Smooth muscle cell (in vitro differentiated cells): Measurements from ENCODE around the gene CLDN9. TPM values are rescaled to one million over a fixed set of nuclear protein-coding genes. Genes with fewer than 3 reads are reported as not detected.

Experiments used
- DNase-seq: peaks from one replicate; lab custom pipeline; 2025; ENCODE audit not compliant: unreplicated experiment; lab: John Stamatoyannopoulos, UW
- H2AFZ ChIP-seq: fragments of 200-600 bp; sonication (generic); 2 replicates; pipeline ENCODE4 v1.6.0; 2016; ENCODE audit warnings: antibody characterized with exemption, low read depth, mild to moderate bottlenecking
- H3F3A ChIP-seq: fragments of 200-600 bp; sonication (generic); 2 replicates; pipeline ENCODE4 v1.6.0; 2017; ENCODE audit warnings: antibody characterized with exemption, low read depth
- H3K27ac ChIP-seq: fragments of 200-600 bp; sonication (generic); 2 replicates; pipeline ENCODE4 v1.5.1; 2016; ENCODE audit warnings: low read depth, mild to moderate bottlenecking
- H3K27me3 ChIP-seq: fragments of 200-600 bp; sonication (generic); 2 replicates; pipeline ENCODE4 v1.6.1; 2016; ENCODE audit warnings: low read depth, mild to moderate bottlenecking
- H3K36me3 ChIP-seq: fragments of 200-600 bp; sonication (generic); 2 replicates; pipeline ENCODE4 v1.5.1; 2016; ENCODE audit warnings: low read depth
- H3K4me1 ChIP-seq: fragments of 200-600 bp; sonication (generic); 2 replicates; pipeline ENCODE4 v1.5.1; 2016; ENCODE audit warnings: low read depth
- H3K4me2 ChIP-seq: fragments of 200-600 bp; sonication (generic); 2 replicates; pipeline ENCODE4 v1.6.0; 2016; ENCODE audit warnings: mild to moderate bottlenecking
- H3K4me3 ChIP-seq: fragments of 200-600 bp; sonication (generic); 2 replicates; pipeline ENCODE4 v1.5.1; 2016; ENCODE audit warnings: mild to moderate bottlenecking
- H3K79me2 ChIP-seq: fragments of 200-600 bp; sonication (generic); 2 replicates; pipeline ENCODE4 v1.6.0; 2016; ENCODE audit warnings: low read depth, mild to moderate bottlenecking
- H3K9ac ChIP-seq: fragments of 200-600 bp; sonication (generic); 2 replicates; pipeline ENCODE4 v1.6.0; 2016; ENCODE audit warnings: low read depth
- H3K9me3 ChIP-seq: fragments of 200-600 bp; sonication (generic); replicated peaks from 2 replicates; pipeline ENCODE4 v1.5.1; 2016; ENCODE audit warnings: low read depth
- H4K20me1 ChIP-seq: fragments of 200-600 bp; sonication (generic); 2 replicates; pipeline ENCODE4 v1.6.0; 2016; ENCODE audit warnings: low read depth
- WGBS: methylation state at CpG from one replicate; pipeline ENCODE4 v1.1.7; 2016; ENCODE audit warnings: low lambda C conversion rate; 5-methylcytosine and 5-hydroxymethylcytosine counted together
- polyA plus RNA-seq: library from polyadenylated mRNA; unstranded; fragments of >200 nt; fragmentation: Nextera tagmentation; extraction: Ambion mirVana; gene quantifications from 2 replicates; pipeline ENCODE4 v1.2.1, GENCODE V29; 2016
- total RNA-seq: library from RNA; depleted of rRNA; stranded (reverse); fragments of >200 nt; gene quantifications from 2 replicates; pipeline ENCODE4 v1.2.3, GENCODE V29; 2014
- TF ChIP-seq, protein P1 (sequence below): fragments of 200-600 bp; sonication (generic); IDR thresholded peaks from 2 replicates; pipeline ENCODE4 v1.5.1; 2017; ENCODE audit warnings: borderline replicate concordance, mild to moderate bottlenecking, antibody characterized with exemption; ENCODE audit not compliant: insufficient read depth, poor library complexity, severe bottlenecking

CLDN9 gene
- total and polyA plus RNA-seq, 2 experiments from 2014 or later, result 0.81 to 1.8 TPM

DNA sequence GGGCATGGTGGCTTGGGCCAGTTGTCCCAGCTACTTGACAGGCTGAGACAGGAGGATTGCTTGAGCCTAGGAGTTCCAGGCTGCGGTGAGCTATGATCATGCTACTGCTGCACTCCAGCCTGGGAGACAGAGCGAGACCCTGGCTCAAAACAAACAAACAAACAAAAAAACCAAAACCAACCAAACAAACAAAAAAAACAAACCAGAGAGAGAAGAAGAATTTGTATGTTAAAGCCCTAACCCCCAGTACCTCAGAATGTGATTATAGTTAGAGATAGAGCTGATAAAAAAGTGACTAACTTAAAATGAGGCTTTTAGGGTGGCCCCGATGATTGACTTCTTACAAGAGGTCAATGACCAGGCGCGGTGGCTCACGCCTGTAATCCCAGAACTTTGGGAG lies 32.0 kb downstream of the CLDN9 start:
- H3K9ac ChIP-seq, result no peak overlapping the region
- TF ChIP-seq, protein P1, sequence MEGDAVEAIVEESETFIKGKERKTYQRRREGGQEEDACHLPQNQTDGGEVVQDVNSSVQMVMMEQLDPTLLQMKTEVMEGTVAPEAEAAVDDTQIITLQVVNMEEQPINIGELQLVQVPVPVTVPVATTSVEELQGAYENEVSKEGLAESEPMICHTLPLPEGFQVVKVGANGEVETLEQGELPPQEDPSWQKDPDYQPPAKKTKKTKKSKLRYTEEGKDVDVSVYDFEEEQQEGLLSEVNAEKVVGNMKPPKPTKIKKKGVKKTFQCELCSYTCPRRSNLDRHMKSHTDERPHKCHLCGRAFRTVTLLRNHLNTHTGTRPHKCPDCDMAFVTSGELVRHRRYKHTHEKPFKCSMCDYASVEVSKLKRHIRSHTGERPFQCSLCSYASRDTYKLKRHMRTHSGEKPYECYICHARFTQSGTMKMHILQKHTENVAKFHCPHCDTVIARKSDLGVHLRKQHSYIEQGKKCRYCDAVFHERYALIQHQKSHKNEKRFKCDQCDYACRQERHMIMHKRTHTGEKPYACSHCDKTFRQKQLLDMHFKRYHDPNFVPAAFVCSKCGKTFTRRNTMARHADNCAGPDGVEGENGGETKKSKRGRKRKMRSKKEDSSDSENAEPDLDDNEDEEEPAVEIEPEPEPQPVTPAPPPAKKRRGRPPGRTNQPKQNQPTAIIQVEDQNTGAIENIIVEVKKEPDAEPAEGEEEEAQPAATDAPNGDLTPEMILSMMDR, result no peak
- no peaks in the 10 kb centered on the region for H3K36me3 ChIP-seq
- peaks cover 74% of the 10 kb centered on the region for H3K27me3 ChIP-seq
- H2AFZ ChIP-seq, result no peak overlapping the region
- H3K4me2 ChIP-seq, result peak overlapping the region; percentile 93
- no peaks in the 10 kb centered on the region for H4K20me1 ChIP-seq
- H3F3A ChIP-seq, result no peaks in the 10 kb centered on the region
- no peak overlapping the region for H3K27ac ChIP-seq
- no peak for DNase-seq
- H3K79me2 ChIP-seq, result no peaks in the 10 kb centered on the region
- H3K4me1 ChIP-seq, result peaks cover 11% of the 10 kb centered on the region
- H3K4me3 ChIP-seq, result peak overlapping the region; percentile 54
- WGBS, result 84% methylated on average over 6 of the region's 6 CpGs
- H3K9me3 ChIP-seq, result no peaks in the 10 kb centered on the region

DNA sequence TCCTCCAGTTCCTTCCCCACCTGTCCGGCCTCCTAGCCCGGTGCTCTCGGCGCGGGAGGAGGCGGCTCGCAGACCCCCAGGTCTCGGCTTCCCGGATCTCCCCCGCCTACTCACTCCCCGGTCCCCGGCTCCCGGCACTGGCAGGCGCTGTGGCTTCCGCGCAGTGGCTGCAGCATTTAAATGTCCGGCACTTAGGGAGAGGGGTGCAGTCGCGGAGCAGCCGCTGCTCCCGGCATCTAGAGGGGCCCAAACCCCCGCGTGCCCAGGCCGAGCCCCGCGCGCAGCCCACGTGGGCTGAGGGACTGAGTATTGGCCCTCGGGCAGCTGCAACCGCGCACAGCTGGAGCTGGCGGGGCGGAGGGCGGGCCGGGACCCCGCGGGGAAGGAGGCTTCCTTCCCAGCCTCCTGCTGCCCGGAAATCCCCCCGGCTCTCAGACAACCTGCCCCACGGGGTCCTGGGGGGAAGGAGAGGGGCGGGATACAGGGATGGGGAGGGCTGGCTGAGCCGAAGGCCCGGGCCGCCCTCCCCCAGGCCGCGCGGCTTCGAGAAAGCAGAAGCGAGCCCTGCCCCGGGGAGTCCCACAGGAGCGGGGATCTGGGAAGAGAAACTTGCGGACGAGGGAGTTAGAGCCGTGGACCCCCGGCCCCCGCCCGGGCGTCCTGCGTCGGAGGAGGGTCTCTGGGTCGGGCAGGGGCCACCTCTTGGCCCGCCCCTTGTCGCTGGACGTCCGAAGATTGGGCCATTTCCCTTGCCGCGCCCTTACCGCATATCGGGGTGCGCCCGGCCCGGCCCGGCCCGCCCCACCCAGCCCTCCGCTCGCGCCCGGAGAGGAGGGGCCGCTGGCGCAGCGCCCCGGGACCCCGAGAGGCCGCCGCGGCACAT lies 33.3 kb downstream of the CLDN9 start, which contains the start of gene MMP25:
TSS of gene MMP25 (plus strand) at position 804 of the 883 bp plus-strand sequence. CDS start 357 bp downstream, outside the sequence.
- no peak within 1 kb of the TSS for H2AFZ ChIP-seq
- H3K9me3 ChIP-seq, result no peaks in the 10 kb centered on the region
- WGBS, result under 1% methylated on average over 59 of the region's 86 CpGs
- peaks cover 74% of the 10 kb centered on the region for H3K27me3 ChIP-seq
- DNase-seq, result no peak
- H3F3A ChIP-seq, result no peaks in the 10 kb centered on the region
- no peaks in the 10 kb centered on the region for H3K79me2 ChIP-seq
- H3K27ac ChIP-seq, result no peak within 1 kb of the TSS
- TF ChIP-seq, protein P1, result no peak
- H3K4me1 ChIP-seq, result peaks cover 11% of the 10 kb centered on the region
- H3K4me3 ChIP-seq, result peak within 1 kb of the TSS; percentile 54
- H4K20me1 ChIP-seq, result no peaks in the 10 kb centered on the region
- H3K4me2 ChIP-seq, result peak within 1 kb of the TSS; percentile 93
- H3K9ac ChIP-seq, result no peak within 1 kb of the TSS
- no peaks in the 10 kb centered on the region for H3K36me3 ChIP-seq

DNA sequence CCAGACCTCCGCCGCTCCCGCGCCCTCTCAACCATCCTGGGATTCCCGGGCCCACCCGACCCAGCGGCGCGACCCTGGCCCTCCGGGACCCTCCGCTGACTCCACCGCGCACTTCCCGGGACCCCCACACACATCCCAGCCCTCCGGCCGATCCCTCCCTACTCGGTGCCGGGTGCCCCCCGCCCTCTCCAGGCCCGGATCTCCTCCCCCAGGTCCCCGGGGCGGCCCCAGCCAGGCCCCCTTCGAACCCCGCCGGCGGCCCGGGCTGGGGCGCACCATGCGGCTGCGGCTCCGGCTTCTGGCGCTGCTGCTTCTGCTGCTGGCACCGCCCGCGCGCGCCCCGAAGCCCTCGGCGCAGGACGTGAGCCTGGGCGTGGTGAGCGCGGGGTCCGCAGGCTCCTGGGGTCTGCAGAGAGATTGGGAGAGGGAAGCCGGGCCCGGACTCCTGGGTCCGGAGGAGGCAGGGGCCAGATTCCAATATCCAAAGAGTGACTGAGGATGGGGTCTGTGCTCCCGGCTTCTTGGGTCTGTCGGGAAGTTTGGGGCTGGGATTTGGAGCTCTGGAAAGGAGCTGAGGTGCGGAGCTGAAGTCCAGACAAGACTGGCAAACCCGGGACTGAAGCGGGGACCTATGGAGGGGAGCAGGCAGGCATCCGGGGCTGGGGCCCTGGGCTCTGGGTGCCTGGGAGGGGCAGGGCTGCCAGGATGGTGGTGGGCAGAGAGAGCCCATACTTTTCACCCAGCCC lies 34.1 kb downstream of the CLDN9 start:
- Histone ChIP-seq H3K27me3 (peaks cover 74% of the 10 kb centered on the region), H3K9ac (no peak overlapping the region), H4K20me1 (no peaks in the 10 kb centered on the region), H3K4me2 (peak overlapping the region; percentile 93), H3K4me1 (peaks cover 11% of the 10 kb centered on the region), H3K27ac (no peak overlapping the region), H3K9me3 (no peaks in the 10 kb centered on the region), H3K36me3 (no peaks in the 10 kb centered on the region), H2AFZ (no peak overlapping the region), H3F3A (no peaks in the 10 kb centered on the region), H3K4me3 (no peak overlapping the region), H3K79me2 (no peaks in the 10 kb centered on the region)
- TF ChIP-seq, protein P1, result no peak
- WGBS, result 2% methylated on average over 22 of the region's 54 CpGs
- no peak for DNase-seq
